Loucy (cell line): ENCODE data around the gene FRMD5.

Experiments used
- EZH2phosphoT487 ChIP-seq: fragments of 200-600 bp; IDR thresholded peaks from 2 replicates; pipeline ENCODE4 v1.6.1; 2018; ENCODE audit warnings: antibody characterized with exemption, mild to moderate bottlenecking, moderate library complexity, borderline replicate concordance
- TF ChIP-seq, protein P1 (sequence below): fragments of 200-600 bp; sonication (generic); conservative IDR thresholded peaks from 2 replicates; pipeline ENCODE4 v1.5.1; 2014; ENCODE audit warnings: mild to moderate bottlenecking, antibody characterized with exemption, low read length

DNA sequence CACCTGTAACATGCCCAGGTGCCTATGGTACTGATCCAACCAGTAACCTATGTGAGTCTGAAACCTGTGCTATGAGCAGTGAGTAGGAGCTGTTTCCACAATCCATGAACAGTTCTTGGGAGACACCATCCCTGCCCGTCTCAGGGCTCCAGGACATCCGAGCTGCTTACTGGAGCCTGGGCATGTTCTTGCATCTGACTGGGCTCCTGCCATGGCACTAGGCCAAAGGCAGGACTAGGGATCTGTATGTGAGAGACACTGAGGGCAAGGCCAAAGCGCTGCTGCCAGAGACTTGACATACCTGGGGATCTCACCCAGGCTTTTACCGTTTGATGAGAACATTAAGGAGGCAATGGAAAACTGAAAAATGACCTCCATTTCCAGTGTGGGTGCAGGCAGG is 308.5 kb downstream of the FRMD5 start:
- TF ChIP-seq, protein P1, sequence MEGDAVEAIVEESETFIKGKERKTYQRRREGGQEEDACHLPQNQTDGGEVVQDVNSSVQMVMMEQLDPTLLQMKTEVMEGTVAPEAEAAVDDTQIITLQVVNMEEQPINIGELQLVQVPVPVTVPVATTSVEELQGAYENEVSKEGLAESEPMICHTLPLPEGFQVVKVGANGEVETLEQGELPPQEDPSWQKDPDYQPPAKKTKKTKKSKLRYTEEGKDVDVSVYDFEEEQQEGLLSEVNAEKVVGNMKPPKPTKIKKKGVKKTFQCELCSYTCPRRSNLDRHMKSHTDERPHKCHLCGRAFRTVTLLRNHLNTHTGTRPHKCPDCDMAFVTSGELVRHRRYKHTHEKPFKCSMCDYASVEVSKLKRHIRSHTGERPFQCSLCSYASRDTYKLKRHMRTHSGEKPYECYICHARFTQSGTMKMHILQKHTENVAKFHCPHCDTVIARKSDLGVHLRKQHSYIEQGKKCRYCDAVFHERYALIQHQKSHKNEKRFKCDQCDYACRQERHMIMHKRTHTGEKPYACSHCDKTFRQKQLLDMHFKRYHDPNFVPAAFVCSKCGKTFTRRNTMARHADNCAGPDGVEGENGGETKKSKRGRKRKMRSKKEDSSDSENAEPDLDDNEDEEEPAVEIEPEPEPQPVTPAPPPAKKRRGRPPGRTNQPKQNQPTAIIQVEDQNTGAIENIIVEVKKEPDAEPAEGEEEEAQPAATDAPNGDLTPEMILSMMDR = no peak
- TF ChIP-seq EZH2phosphoT487 = no peak
